Adrenal gland (tissue), 12 donors: ENCODE measurements around the gene AFAP1L2. TPM values are rescaled to one million over a fixed set of nuclear protein-coding genes. Genes with fewer than 3 reads are reported as not detected.

Experiments
- DNase-seq, 7 donors: peaks; one replicate each; pipeline ENCODE4 v3.0.0-alpha.2; 2019 to 2020
- H3K27ac ChIP-seq, 5 donors: fragments of 200-600 bp; sonication (generic) in 4 of 5; 1 replicate in 3 of 5; 2 replicates in 2 of 5; pipeline versions ENCODE4 v1.5.1 to v1.8.0; 2016 to 2020; ENCODE audit warnings: mild to moderate bottlenecking in 1 of 5
- H3K27me3 ChIP-seq: fragments of 200-600 bp; 2 replicates; pipeline ENCODE4 v1.8.0; 2021
- H3K36me3 ChIP-seq, 2 donors: fragments of 200-600 bp; replicated peaks in 1 of 2; 1 replicate in 1 of 2; 2 replicates in 1 of 2; pipeline versions ENCODE4 v1.5.1 to v1.8.0; 2018 to 2022
- H3K4me1 ChIP-seq, 2 donors: fragments of 200-600 bp; replicated peaks in 1 of 2; 1 replicate in 1 of 2; 2 replicates in 1 of 2; pipeline versions ENCODE4 v1.5.1 to v1.8.0; 2018 to 2021
- H3K4me3 ChIP-seq, 4 donors: fragments of 200-600 bp; sonication (generic) in 3 of 4; one replicate each; pipeline ENCODE4 v1.5.1; 2016 to 2018
- H3K9me3 ChIP-seq, 3 donors: fragments of 200-600 bp; sonication (generic) in 1 of 3; replicated peaks in 1 of 3; 1 replicate in 2 of 3; 2 replicates in 1 of 3; pipeline versions ENCODE4 v1.5.1 to v1.8.0; 2016 to 2021
- CTCF ChIP-seq, 6 experiments: fragments of 450-650 bp in 4 of 6; fragments of 200-600 bp in 2 of 6; sonication (generic) in 1 of 6; IDR thresholded peaks; 1 replicate in 5 of 6; 2 replicates in 1 of 6; pipeline versions ENCODE4 v1.5.1 to v1.8.0; 2016 to 2021; ENCODE audit warnings: antibody characterized with exemption in 6 of 6, mild to moderate bottlenecking in 2 of 6, moderate library complexity in 1 of 6
- POLR2A ChIP-seq, 2 donors: fragments of 450-650 bp; IDR thresholded peaks; one replicate each; pipeline ENCODE4 v1.6.1; 2017; ENCODE audit warnings: antibody characterized with exemption in 2 of 2, mild to moderate bottlenecking in 2 of 2, moderate library complexity in 1 of 2
- WGBS, 4 donors: extraction: QIAGEN DNeasy Blood & Tissue Kit in 2 of 4; methylation state at CpG; one replicate each; pipeline versions ENCODE4 v1.1.5 to v1.1.7; 2013 to 2017; 5-methylcytosine and 5-hydroxymethylcytosine counted together
- intact Hi-C, 2 donors: fragments of 100-400 bp; cut with DNase I; formaldehyde crosslinking; loops; one replicate each; pipeline versions ENCODE4 v1.14.1 to v1.15.0; 2022 to 2023
- polyA plus RNA-seq, 3 donors: library from polyadenylated mRNA; stranded (reverse); fragments of 200-250 nt in 2 of 3; fragments of 350-450 nt in 1 of 3; fragmentation: Illumina TruSeq in 1 of 3; extraction: RNeasy Lipid Tissue Mini Kit (QIAGEN cat#74804) in 1 of 3; gene quantifications; one replicate each; pipeline ENCODE4 v1.2.3, GENCODE V29; 2013 to 2014
- total RNA-seq, 9 donors: library from RNA; depleted of rRNA in 4 of 9; stranded (reverse); fragments of >200 nt in 4 of 9; fragments of 120-200 nt in 1 of 9; fragmentation: NEBNext Ultra II Directional in 1 of 9; extraction: Animal tissue kit (Norgen Biotek cat#: 25700) in 1 of 9; gene quantifications; one replicate each; pipeline versions ENCODE4 v1.1.0 to v1.2.4, GENCODE V29; 2013 to 2023
- donor health status: healthy with polysubstance abuse.
- donor health status: Bipolar disorder and iron deficiency.
- donor health status: DM: yes; HTN: yes; CAD: no.
- donor health status: DM: no; HTN: no; CAD: no.
- donor health status: DM: no; HTN: no; CAD: no.
- donor health status: DM: yes; HTN: yes; CAD: no.

Gene AFAP1L2
- total and polyA plus RNA-seq, 12 donors: 1.4 to 9.4 (median 3.7) TPM

- Histone ChIP-seq H3K4me1 (no peaks in the 10 kb centered on the region), H3K36me3 (no peaks in the 10 kb centered on the region), H3K27me3 (peaks cover 6% of the 10 kb centered on the region), H3K9me3 (no peaks in the 10 kb centered on the region), H3K27ac (no peak overlapping the region), H3K4me3 (no peak overlapping the region)
- peak in 2 of 7 donors; percentile 26 to 30 for DNase-seq
- TF ChIP-seq CTCF (IDR thresholded peaks at IDR 0.05): no peak
- intact Hi-C loops: no loop called here
- 22 to 30% (median 28%) methylated on average over 3 of the region's 3 CpGs for WGBS, 4 donors
Observed at GRCh38 chr10:114372179-114372578, 32.1 kb downstream of the AFAP1L2 start.

- TF ChIP-seq POLR2A (IDR thresholded peaks at IDR 0.05): no peak
- no peak for TF ChIP-seq CTCF (IDR thresholded peaks at IDR 0.05)
- Histone ChIP-seq H3K4me1 (peaks cover 0 to 4% of the 10 kb centered on the region in 2 donors), H3K36me3 (no peaks in the 10 kb centered on the region), H3K27ac (no peak overlapping the region), H3K27me3 (peaks cover 6% of the 10 kb centered on the region), H3K4me3 (no peak overlapping the region), H3K9me3 (no peaks in the 10 kb centered on the region)
- WGBS, 4 donors: 77 to 86% (median 82%) methylated on average over 3 to 5 of the region's 5 CpGs
- intact Hi-C loops: no loop called here
- no peak for DNase-seq
Observed at GRCh38 chr10:114370966-114371365, 33.3 kb downstream of the AFAP1L2 start.

- H3K4me3 ChIP-seq: no peak overlapping the region
- H3K36me3 ChIP-seq: no peaks in the 10 kb centered on the region
- WGBS, 4 donors: 63 to 89% (median 74%) methylated on average over 1 to 2 of the region's 2 CpGs
- no peak overlapping the region for H3K27ac ChIP-seq
- no peak for DNase-seq
- intact Hi-C loops: no loop called here
- peaks cover 6% of the 10 kb centered on the region for H3K27me3 ChIP-seq
- peaks cover 0 to 4% of the 10 kb centered on the region in 2 donors for H3K4me1 ChIP-seq
- no peaks in the 10 kb centered on the region for H3K9me3 ChIP-seq
- TF ChIP-seq CTCF (IDR thresholded peaks at IDR 0.05) (no peak), POLR2A (IDR thresholded peaks at IDR 0.05) (no peak)
Observed at GRCh38 chr10:114370199-114370598, 34.1 kb downstream of the AFAP1L2 start.

GRCh38 chr10:114368057-114368391 is 36.3 kb downstream of the AFAP1L2 start:
- intact Hi-C loops: no loop called here
- peak overlapping the region in 1 of 5 donors; percentile 68 for H3K27ac ChIP-seq
- H3K27me3 ChIP-seq: peaks cover 6% of the 10 kb centered on the region
- no peak overlapping the region for H3K4me3 ChIP-seq
- TF ChIP-seq POLR2A (IDR thresholded peaks at IDR 0.05): no peak
- no peak for TF ChIP-seq CTCF (IDR thresholded peaks at IDR 0.05)
- DNase-seq: no peak
- H3K4me1 ChIP-seq: peaks cover 0 to 4% of the 10 kb centered on the region in 2 donors
- WGBS, 4 donors: 73 to 79% (median 75%) methylated on average over 4 of the region's 4 CpGs
- no peaks in the 10 kb centered on the region for H3K9me3 ChIP-seq
- H3K36me3 ChIP-seq: no peaks in the 10 kb centered on the region
